DND-41 (cell line): ENCODE results near the gene TOP3A.
A peak's percentile ranks its signal among the peaks of the same experiment; 100 is the strongest.

ENCODE experiments used
- ATAC-seq: fragments of 200-7000 bp; cut with Tn5 transposase; 3 replicates; pipeline ENCODE4 v1.9.1; 2021; ENCODE audit warnings: low read depth; ENCODE audit not compliant: insufficient read depth
- DNase-seq: peaks from one replicate; pipeline ENCODE4 v3.0.0-alpha.2; 2020
- H2AFZ ChIP-seq: 2 replicates; pipeline ENCODE4 v1.6.0; 2012; ENCODE audit warnings: low read depth, low read length
- H3K27ac ChIP-seq: 2 replicates; pipeline ENCODE4 v1.5.1; 2012; ENCODE audit warnings: low read length, inconsistent platforms
- H3K27me3 ChIP-seq: fragments of 200-600 bp; sonication (generic); 2 replicates; pipeline ENCODE4 v1.6.0; 2012; ENCODE audit warnings: low read length, mild to moderate bottlenecking, inconsistent platforms; ENCODE audit not compliant: insufficient read depth, poor library complexity
- H3K36me3 ChIP-seq: 2 replicates; pipeline ENCODE4 v1.5.1; 2012; ENCODE audit warnings: low read length, inconsistent platforms; ENCODE audit not compliant: insufficient read depth
- H3K4me1 ChIP-seq: 2 replicates; pipeline ENCODE4 v1.5.1; 2012; ENCODE audit warnings: mild to moderate bottlenecking, low read length; ENCODE audit not compliant: insufficient read depth
- H3K4me2 ChIP-seq: 2 replicates; pipeline ENCODE4 v1.6.0; 2012; ENCODE audit warnings: mild to moderate bottlenecking, moderate library complexity, low read length, inconsistent platforms; ENCODE audit not compliant: insufficient read depth
- H3K4me3 ChIP-seq, 2 experiments: fragments of 200-600 bp in 1 of 2; shearing (Covaris generic) in 1 of 2; 2 replicates each; pipeline ENCODE4 v1.5.1; 2012 to 2016; ENCODE audit warnings: inconsistent platforms in 2 of 2, low read length in 2 of 2, mild to moderate bottlenecking in 2 of 2, low read depth in 1 of 2, moderate library complexity in 1 of 2
- H3K79me2 ChIP-seq: 2 replicates; pipeline ENCODE4 v1.6.0; 2012; ENCODE audit warnings: low read length, inconsistent platforms; ENCODE audit not compliant: insufficient read depth
- H3K9ac ChIP-seq: 2 replicates; pipeline ENCODE4 v1.6.0; 2012; ENCODE audit warnings: low read depth, mild to moderate bottlenecking, inconsistent platforms, low read length, moderate library complexity
- H3K9me3 ChIP-seq: 2 replicates; pipeline ENCODE4 v1.5.1; 2012; ENCODE audit warnings: low read length, moderate library complexity, mild to moderate bottlenecking, inconsistent platforms; ENCODE audit not compliant: insufficient read depth, severe bottlenecking
- H4K20me1 ChIP-seq: 2 replicates; pipeline ENCODE4 v1.6.0; 2012; ENCODE audit warnings: low read length; ENCODE audit not compliant: insufficient read depth
- CTCF ChIP-seq: IDR thresholded peaks from 2 replicates; pipeline ENCODE4 v1.5.1; 2012; ENCODE audit warnings: borderline replicate concordance, low read length, moderate library complexity, mild to moderate bottlenecking; ENCODE audit not compliant: poor library complexity, severe bottlenecking; ENCODE audit errors: extremely low read depth
- EZH2 ChIP-seq: IDR thresholded peaks from 3 replicates; pipeline ENCODE4 v1.6.1; 2012; ENCODE audit warnings: borderline replicate concordance, low read depth, mild to moderate bottlenecking, moderate library complexity, low read length, inconsistent platforms; ENCODE audit not compliant: severe bottlenecking

Gene TOP3A

GRCh38 chr17:18324140-18325050, 9.6 kb upstream of the TOP3A start:
- Histone ChIP-seq H3K9me3 (no peaks in the 10 kb centered on the region), H3K27ac (no peak overlapping the region), H4K20me1 (peaks cover 51% of the 10 kb centered on the region), H3K9ac (no peak overlapping the region), H3K4me1 (peaks cover 12% of the 10 kb centered on the region), H3K79me2 (peaks cover 14% of the 10 kb centered on the region), H2AFZ (no peak overlapping the region), H3K4me2 (no peak overlapping the region), H3K36me3 (peaks cover 82% of the 10 kb centered on the region), H3K4me3 (no peak overlapping the region), H3K27me3 (no peaks in the 10 kb centered on the region)
- ATAC-seq (no peak), DNase-seq (no peak)
- TF ChIP-seq CTCF (no peak), EZH2 (no peak)

- no peak overlapping the region for H2AFZ ChIP-seq
- H3K79me2 ChIP-seq, result peaks cover 22% of the 10 kb centered on the region
- no peaks in the 10 kb centered on the region for H3K9me3 ChIP-seq
- peaks cover 59% of the 10 kb centered on the region for H4K20me1 ChIP-seq
- no peak overlapping the region for H3K4me3 ChIP-seq
- no peak overlapping the region for H3K4me2 ChIP-seq
- H3K4me1 ChIP-seq, result peaks cover 20% of the 10 kb centered on the region
- no peak for TF ChIP-seq CTCF
- no peak for TF ChIP-seq EZH2
- H3K36me3 ChIP-seq, result peaks cover 82% of the 10 kb centered on the region
- no peaks in the 10 kb centered on the region for H3K27me3 ChIP-seq
- ATAC-seq (no peak), DNase-seq (no peak)
- no peak overlapping the region for H3K27ac ChIP-seq
- H3K9ac ChIP-seq, result no peak overlapping the region
These were observed 8.8 kb upstream of the TOP3A start for GRCh38 chr17:18323507-18324139.

- Histone ChIP-seq H4K20me1 (peaks cover 62% of the 10 kb centered on the region), H3K27ac (no peak overlapping the region), H3K4me1 (peaks cover 26% of the 10 kb centered on the region), H3K4me3 (no peak overlapping the region), H3K9me3 (no peaks in the 10 kb centered on the region), H3K27me3 (no peaks in the 10 kb centered on the region), H3K36me3 (peaks cover 79% of the 10 kb centered on the region), H2AFZ (no peak overlapping the region), H3K79me2 (peaks cover 26% of the 10 kb centered on the region), H3K4me2 (no peak overlapping the region), H3K9ac (no peak overlapping the region)
- ATAC-seq, result no peak
- TF ChIP-seq CTCF (peak; percentile 8), EZH2 (no peak)
- no peak for DNase-seq
These were observed 8.2 kb upstream of the TOP3A start for GRCh38 chr17:18323007-18323406.
